Natural killer cell treated with Interleukin-12 subunit alpha and Interleukin-12 subunit beta and Interleukin-15 and Interleukin-18, amount 100 ng/mL, for 72 hours (primary cell): ENCODE data around the gene AMBP. TPM values are rescaled to one million over a fixed set of nuclear protein-coding genes. Genes with fewer than 3 reads are reported as not detected.

Experiments
- ATAC-seq, 2 donors: fragments of 150-1000 bp; cut with Tn5 transposase in 1 of 2; sonication (Bioruptor Pico), chemical (Tn5 transposase) in 1 of 2; 2 replicates each; pipeline ENCODE4 v1.10.0; 2021
- DNase-seq: peaks from one replicate; pipeline ENCODE4 v3.0.0; 2022; ENCODE audit warnings: low spot score
- H3K27ac Mint-ChIP-seq, 2 donors: 1 replicate in 1 of 2; 2 replicates in 1 of 2; pipeline ENCODE4 v1.8.0; 2022; ENCODE audit warnings: mixed read lengths in 2 of 2, mild to moderate bottlenecking in 1 of 2, moderate library complexity in 1 of 2
- H3K27me3 Mint-ChIP-seq, 2 donors: 1 replicate in 1 of 2; 2 replicates in 1 of 2; pipeline ENCODE4 v1.8.0; 2022; ENCODE audit warnings: mixed read lengths in 2 of 2
- H3K36me3 Mint-ChIP-seq: one replicate; pipeline ENCODE4 v1.8.0; 2022; ENCODE audit warnings: mixed read lengths
- H3K4me1 Mint-ChIP-seq, 2 donors: 1 replicate in 1 of 2; 2 replicates in 1 of 2; pipeline ENCODE4 v1.8.0; 2022; ENCODE audit warnings: low read depth in 2 of 2, mixed read lengths in 2 of 2, mild to moderate bottlenecking in 1 of 2
- H3K4me3 Mint-ChIP-seq: one replicate; pipeline ENCODE4 v1.8.0; 2022; ENCODE audit warnings: mixed read lengths
- H3K9me3 Mint-ChIP-seq: 2 replicates; pipeline ENCODE4 v1.8.0; 2022; ENCODE audit warnings: mixed read lengths
- total RNA-seq, 2 donors: library from RNA; stranded (reverse); gene quantifications; one replicate each; pipeline ENCODE4 v1.2.3, GENCODE V29; 2022

AMBP gene
- total RNA-seq, 2 donors from 2014 or later, result not detected

DNA sequence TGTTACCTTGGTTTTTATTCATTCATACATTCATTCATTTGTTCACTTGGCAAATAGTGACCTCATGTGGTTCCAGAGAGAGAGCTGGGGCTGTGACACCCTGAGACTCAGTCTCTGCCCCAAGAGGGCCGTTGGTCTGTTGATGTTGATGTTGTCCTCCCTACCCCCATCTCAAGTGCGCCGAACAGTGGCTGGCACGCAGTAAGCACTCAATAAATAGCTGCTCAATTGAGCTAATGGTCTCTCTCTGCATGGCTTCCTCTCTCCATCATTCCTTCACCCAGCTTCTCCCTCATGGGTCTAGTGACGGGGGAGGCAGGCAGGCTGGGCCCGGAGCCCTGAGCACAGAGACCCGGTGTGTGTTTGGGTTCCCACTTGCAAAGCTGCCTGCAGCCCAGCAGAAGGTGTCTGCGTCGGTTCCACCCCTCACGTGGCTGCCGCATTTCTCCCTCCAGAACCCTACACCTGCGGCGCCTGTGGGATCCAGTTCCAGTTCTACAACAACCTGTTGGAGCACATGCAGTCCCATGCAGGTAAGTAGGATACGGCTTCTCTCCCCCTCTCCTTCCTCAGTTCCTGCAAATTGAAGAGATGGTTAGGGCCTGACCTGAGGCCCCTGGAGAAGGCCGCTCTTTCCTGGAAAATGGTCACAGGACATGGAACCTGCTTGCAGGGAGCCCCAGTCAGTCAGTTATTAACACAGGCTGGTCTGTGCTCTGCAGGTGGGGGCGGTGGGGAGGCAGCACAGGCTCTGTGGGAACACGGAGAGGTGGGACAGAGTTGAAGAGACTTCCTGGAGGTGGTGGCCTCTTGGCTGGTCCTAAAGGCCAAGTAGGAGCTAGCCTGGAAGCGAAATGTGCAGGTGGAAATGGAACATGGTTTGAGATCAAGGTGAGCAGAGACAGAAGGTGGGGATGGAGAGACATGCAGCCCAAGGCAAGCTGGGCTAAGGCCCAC, 42.0 kb downstream of the AMBP start:
- no peak overlapping the region for H3K27ac Mint-ChIP-seq
- no peak for ATAC-seq
- no peaks in the 10 kb centered on the region for H3K36me3 Mint-ChIP-seq
- DNase-seq, result no peak
- H3K4me3 Mint-ChIP-seq, result no peak overlapping the region
- H3K9me3 Mint-ChIP-seq, result no peaks in the 10 kb centered on the region
- H3K4me1 Mint-ChIP-seq, result no peaks in the 10 kb centered on the region
- H3K27me3 Mint-ChIP-seq, result no peaks in the 10 kb centered on the region

GRCh38 chr9:114035221-114035844, 42.8 kb downstream of the AMBP start:
- DNase-seq (no peak), ATAC-seq (no peak)
- no peak overlapping the region for H3K4me3 Mint-ChIP-seq
- no peak overlapping the region for H3K27ac Mint-ChIP-seq
- H3K9me3 Mint-ChIP-seq, result no peaks in the 10 kb centered on the region
- H3K36me3 Mint-ChIP-seq, result no peaks in the 10 kb centered on the region
- H3K27me3 Mint-ChIP-seq, result no peaks in the 10 kb centered on the region
- H3K4me1 Mint-ChIP-seq, result no peaks in the 10 kb centered on the region

GRCh38 chr9:114034661-114035062, 43.4 kb downstream of the AMBP start:
- Mint-ChIP-seq H3K36me3 (no peaks in the 10 kb centered on the region), H3K27ac (no peak overlapping the region), H3K4me3 (no peak overlapping the region), H3K27me3 (no peaks in the 10 kb centered on the region), H3K4me1 (no peaks in the 10 kb centered on the region), H3K9me3 (no peaks in the 10 kb centered on the region)
- DNase-seq, result no peak
- ATAC-seq, result no peak

GRCh38 chr9:114034196-114034595, 43.9 kb downstream of the AMBP start:
- H3K4me3 Mint-ChIP-seq, result no peak overlapping the region
- H3K36me3 Mint-ChIP-seq, result no peaks in the 10 kb centered on the region
- H3K9me3 Mint-ChIP-seq, result no peaks in the 10 kb centered on the region
- H3K4me1 Mint-ChIP-seq, result no peaks in the 10 kb centered on the region
- no peak for ATAC-seq
- DNase-seq, result no peak
- H3K27ac Mint-ChIP-seq, result no peak overlapping the region
- no peaks in the 10 kb centered on the region for H3K27me3 Mint-ChIP-seq

GRCh38 chr9:114033397-114034103, 44.5 kb downstream of the AMBP start:
- Mint-ChIP-seq H3K4me3 (no peak overlapping the region), H3K36me3 (no peaks in the 10 kb centered on the region), H3K9me3 (no peaks in the 10 kb centered on the region), H3K27me3 (no peaks in the 10 kb centered on the region), H3K27ac (no peak overlapping the region), H3K4me1 (no peaks in the 10 kb centered on the region)
- DNase-seq, result no peak
- ATAC-seq, result peak in 1 of 2 donors; percentile 22

- H3K36me3 Mint-ChIP-seq, result no peaks in the 10 kb centered on the region
- no peak overlapping the region for H3K4me3 Mint-ChIP-seq
- H3K9me3 Mint-ChIP-seq, result no peaks in the 10 kb centered on the region
- H3K27ac Mint-ChIP-seq, result no peak overlapping the region
- no peaks in the 10 kb centered on the region for H3K4me1 Mint-ChIP-seq
- H3K27me3 Mint-ChIP-seq, result no peaks in the 10 kb centered on the region
- ATAC-seq (no peak), DNase-seq (no peak)
Observed at GRCh38 chr9:114031948-114032840, 45.9 kb downstream of the AMBP start.

DNA sequence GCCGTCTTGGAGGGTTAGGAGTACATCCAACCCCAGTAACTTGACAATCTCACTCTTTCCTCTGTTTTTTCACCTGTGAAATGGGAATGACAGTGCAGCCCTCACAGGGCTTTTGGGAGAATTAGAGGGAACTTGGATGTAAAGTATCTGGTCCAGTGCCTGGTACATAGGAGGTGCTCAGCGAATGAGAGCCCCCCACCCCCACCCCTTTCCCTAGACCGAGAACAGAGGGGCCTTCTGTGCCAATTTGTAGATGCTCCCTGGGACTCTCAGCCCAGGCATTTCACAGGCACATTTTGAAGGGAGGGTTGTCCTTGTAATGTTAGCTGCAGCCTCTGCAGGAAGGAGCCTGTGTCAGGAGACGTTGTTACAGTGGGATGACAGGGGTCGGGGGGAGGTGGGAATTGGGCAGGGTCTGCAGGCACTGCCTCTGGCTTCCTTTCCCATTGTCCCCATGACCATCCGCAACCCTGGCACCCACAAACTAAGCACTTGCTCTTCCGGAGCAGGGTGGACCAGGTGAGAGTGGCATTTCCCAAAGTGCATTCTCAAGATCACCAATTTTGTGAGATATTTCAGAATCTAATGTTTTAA, 47.0 kb downstream of the AMBP start:
- Mint-ChIP-seq H3K27me3 (no peaks in the 10 kb centered on the region), H3K36me3 (no peaks in the 10 kb centered on the region), H3K4me1 (no peaks in the 10 kb centered on the region), H3K9me3 (no peaks in the 10 kb centered on the region), H3K27ac (no peak overlapping the region), H3K4me3 (no peak overlapping the region)
- DNase-seq, result no peak
- ATAC-seq, result no peak

DNA sequence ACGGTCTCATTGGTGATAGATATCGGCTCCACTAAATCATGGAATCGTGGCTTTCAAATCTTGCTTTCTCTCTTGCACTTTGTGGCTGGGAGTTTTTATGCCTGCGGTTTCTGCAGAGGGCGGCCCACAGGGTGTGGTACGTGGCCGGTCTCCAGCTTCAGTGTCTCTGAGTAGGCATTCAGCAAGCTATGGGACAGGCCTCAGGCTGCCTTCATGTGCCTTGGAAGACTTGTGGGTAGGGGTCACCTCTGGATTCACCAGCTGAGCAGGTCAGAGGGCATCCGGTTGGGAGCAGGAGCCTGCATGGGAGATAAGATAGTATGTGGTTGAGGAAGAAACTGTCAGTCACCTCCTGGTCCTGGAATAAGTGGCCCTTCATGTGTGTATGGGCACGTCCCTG, 47.7 kb downstream of the AMBP start:
- Mint-ChIP-seq H3K27ac (no peak overlapping the region), H3K4me3 (no peak overlapping the region), H3K27me3 (no peaks in the 10 kb centered on the region), H3K4me1 (no peaks in the 10 kb centered on the region), H3K9me3 (no peaks in the 10 kb centered on the region), H3K36me3 (peaks cover under 1% of the 10 kb centered on the region)
- ATAC-seq, result no peak
- no peak for DNase-seq

GRCh38 chr9:114029311-114030170, 48.6 kb downstream of the AMBP start:
- no peaks in the 10 kb centered on the region for H3K27me3 Mint-ChIP-seq
- H3K4me1 Mint-ChIP-seq, result no peaks in the 10 kb centered on the region
- ATAC-seq, result no peak
- H3K9me3 Mint-ChIP-seq, result no peaks in the 10 kb centered on the region
- no peak overlapping the region for H3K27ac Mint-ChIP-seq
- H3K4me3 Mint-ChIP-seq, result no peak overlapping the region
- no peak for DNase-seq
- peaks cover 6% of the 10 kb centered on the region for H3K36me3 Mint-ChIP-seq

DNA sequence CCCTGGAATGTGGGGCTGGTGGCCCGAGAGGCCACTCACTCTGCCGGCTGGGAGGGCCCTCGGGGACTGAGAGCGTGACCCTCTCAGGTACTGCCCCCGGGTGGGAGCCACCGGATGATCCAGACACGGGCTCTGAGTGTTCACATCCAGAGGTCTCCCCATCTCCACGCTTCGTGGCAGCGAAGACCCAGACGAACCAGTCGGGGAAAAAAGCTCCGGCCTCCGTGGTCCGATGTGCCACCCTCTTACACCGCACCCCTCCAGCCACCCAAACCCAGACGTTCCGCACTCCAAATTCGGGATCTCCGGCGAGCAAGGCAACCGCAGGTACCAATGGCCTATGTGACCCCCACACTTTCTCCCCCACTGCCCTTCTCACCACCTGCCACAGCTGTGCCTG, 49.5 kb downstream of the AMBP start:
- DNase-seq, result no peak
- no peaks in the 10 kb centered on the region for H3K4me1 Mint-ChIP-seq
- no peak overlapping the region for H3K27ac Mint-ChIP-seq
- peaks cover 5% of the 10 kb centered on the region for H3K9me3 Mint-ChIP-seq
- ATAC-seq, result peak in 1 of 2 donors; percentile 38
- H3K36me3 Mint-ChIP-seq, result peaks cover 15% of the 10 kb centered on the region
- no peaks in the 10 kb centered on the region for H3K27me3 Mint-ChIP-seq
- no peak overlapping the region for H3K4me3 Mint-ChIP-seq

GRCh38 chr9:114027863-114028465, 50.1 kb downstream of the AMBP start:
- DNase-seq (no peak), ATAC-seq (no peak)
- H3K9me3 Mint-ChIP-seq, result peaks cover 5% of the 10 kb centered on the region
- no peaks in the 10 kb centered on the region for H3K27me3 Mint-ChIP-seq
- no peak overlapping the region for H3K4me3 Mint-ChIP-seq
- no peaks in the 10 kb centered on the region for H3K4me1 Mint-ChIP-seq
- H3K27ac Mint-ChIP-seq, result no peak overlapping the region
- peaks cover 22% of the 10 kb centered on the region for H3K36me3 Mint-ChIP-seq
